ENCODE measurements around the gene SERGEF.

The SERGEF gene

DNA sequence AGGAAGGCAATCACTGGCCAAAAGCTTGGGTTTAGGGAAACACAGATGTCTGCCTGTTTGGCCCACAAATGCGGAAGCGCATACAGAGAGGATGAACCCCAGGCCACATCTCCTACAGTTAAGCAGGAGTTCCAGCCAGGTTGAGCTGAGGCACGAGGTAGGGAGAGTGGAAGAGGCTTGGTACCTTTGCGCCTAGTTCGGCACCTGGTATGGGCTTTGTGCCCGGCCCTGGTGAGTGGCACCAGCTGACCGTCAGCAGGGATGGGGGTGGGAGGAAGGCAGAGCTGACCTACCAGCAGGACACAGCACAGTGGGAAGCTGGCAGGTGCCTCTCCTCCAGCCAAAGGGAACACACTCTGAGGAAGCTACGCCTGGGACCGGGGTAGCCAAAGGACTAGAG is 220.7 kb downstream of the SERGEF start:
- no peaks in the 10 kb centered on the region for H3K4me1 Mint-ChIP-seq
- no peaks in the 10 kb centered on the region for H3K27me3 Mint-ChIP-seq
- H3K9me3 Mint-ChIP-seq, result no peaks in the 10 kb centered on the region
- no peak overlapping the region for H3K4me3 Mint-ChIP-seq
- H3K27ac Mint-ChIP-seq, result no peak overlapping the region
- H3K36me3 Mint-ChIP-seq, result peaks cover 12% of the 10 kb centered on the region

DNA sequence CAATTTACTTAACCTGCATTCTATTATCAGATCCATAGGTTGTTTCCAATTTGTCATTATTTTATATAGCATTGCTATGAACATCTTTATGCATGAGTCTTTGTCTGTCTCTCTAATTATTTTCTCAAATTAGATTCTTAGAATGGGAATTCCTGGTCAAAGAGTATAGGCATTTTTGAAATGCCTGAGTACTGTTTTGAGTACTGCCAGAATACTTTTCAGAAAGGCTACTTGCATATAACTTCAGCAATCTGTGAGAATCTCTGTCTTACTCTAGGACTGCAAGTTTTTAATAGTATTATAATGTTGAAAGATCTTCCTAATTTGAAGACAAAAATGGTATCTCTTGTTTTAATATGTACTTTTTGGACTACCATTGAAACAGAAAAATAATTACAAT is 221.7 kb downstream of the SERGEF start:
- Mint-ChIP-seq H3K4me1 (no peaks in the 10 kb centered on the region), H3K27ac (no peak overlapping the region), H3K9me3 (no peaks in the 10 kb centered on the region), H3K36me3 (peaks cover 12% of the 10 kb centered on the region), H3K4me3 (no peak overlapping the region), H3K27me3 (no peaks in the 10 kb centered on the region)

DNA sequence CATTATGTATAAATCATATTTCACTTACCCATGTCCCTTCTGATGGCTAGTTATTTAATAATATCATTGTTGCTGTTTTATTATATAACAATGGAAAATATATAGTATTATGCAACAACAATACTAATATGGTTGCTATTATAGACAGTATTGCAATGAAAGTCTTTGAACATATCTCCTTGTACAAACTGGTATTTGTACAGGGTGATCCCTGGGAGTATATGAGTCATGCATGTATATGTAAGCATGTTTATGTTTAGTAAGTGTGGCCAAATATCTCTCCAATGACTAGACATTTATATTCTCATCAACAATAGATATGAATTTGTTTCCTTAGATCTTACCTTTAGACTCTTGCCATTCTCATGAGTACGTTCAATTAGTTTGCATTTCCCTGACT is 222.4 kb downstream of the SERGEF start:
- Mint-ChIP-seq H3K4me1 (no peaks in the 10 kb centered on the region), H3K36me3 (peaks cover 12% of the 10 kb centered on the region), H3K27ac (no peak overlapping the region), H3K27me3 (no peaks in the 10 kb centered on the region), H3K9me3 (no peaks in the 10 kb centered on the region), H3K4me3 (no peak overlapping the region)

DNA sequence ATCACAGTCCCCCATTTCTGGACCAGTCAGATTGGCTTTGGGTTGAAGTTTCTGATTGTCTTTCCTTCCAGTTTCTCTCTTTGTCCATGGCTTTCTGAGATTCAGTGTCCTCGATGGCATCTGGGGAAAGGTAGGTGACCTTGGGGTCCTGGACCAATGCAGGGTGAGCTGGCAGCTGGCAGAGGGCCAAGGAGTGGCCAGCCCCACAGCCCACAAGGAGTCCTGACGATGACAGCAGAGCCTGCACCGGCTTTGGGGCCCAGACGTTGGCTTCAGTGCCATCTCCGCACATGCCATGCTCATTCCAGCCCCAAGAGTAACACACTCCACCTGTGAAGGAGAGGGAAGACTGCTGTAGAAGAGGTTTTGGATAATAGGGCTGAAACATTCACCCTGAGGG is 224.8 kb downstream of the SERGEF start:
- no peaks in the 10 kb centered on the region for H3K9me3 Mint-ChIP-seq
- no peak overlapping the region for H3K4me3 Mint-ChIP-seq
- H3K36me3 Mint-ChIP-seq, result peaks cover 12% of the 10 kb centered on the region
- no peaks in the 10 kb centered on the region for H3K4me1 Mint-ChIP-seq
- no peak overlapping the region for H3K27ac Mint-ChIP-seq
- no peaks in the 10 kb centered on the region for H3K27me3 Mint-ChIP-seq

DNA sequence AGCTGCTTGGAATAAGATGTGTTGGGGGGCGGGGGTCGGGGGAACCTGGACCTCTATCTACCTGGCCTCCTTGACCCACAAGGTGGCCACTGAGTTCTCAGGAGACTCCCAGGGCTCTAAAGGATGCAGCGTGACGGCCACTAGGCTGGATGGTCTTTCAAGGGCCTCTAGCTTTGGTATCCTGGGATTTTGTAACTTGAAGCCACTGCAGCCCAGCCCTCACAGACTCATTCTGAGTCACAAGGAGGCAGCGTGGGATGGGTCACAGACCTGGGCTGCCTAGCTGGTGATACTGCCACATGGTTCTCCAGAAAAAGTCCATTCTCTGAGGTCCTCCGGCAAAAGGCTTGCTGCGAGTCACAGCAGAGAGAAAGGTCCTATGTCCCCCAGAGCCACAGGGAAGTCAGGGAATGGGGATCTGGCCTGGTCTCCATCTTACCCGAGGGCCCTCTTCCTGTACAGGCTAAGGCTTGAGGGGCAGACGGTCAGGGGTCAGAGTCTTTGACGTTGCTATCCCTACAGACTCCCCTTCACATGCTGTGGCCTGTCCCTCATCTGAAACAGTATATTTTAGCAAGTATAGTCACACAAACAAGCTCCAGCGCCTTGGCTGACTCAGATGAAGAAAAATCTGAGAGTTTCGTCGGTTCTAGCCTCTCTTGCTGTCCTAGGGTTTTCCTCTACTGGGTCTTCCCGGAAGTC is 225.9 kb downstream of the SERGEF start:
- no peaks in the 10 kb centered on the region for H3K27me3 Mint-ChIP-seq
- H3K9me3 Mint-ChIP-seq, result no peaks in the 10 kb centered on the region
- H3K27ac Mint-ChIP-seq, result no peak overlapping the region
- peaks cover 12% of the 10 kb centered on the region for H3K36me3 Mint-ChIP-seq
- H3K4me1 Mint-ChIP-seq, result no peaks in the 10 kb centered on the region
- H3K4me3 Mint-ChIP-seq, result no peak overlapping the region

DNA sequence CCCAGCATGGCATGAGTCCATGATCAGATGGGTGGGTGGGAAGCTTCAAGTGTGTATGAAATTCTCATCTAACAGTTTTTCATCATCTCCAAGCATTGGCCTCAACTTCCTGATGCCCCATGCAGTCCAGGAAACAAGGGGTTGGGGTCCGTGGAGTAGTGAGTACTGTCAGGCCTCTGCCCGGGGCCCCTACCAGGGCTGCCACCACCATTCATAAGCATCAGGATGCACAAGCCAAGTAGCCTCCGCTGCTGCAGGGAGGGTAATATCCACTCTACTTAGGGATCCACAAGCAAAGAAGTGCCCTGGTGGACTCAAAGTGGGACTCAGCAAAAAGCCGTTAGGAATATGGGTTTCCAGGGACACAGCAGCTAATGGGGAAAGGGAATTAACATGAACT is 229.0 kb downstream of the SERGEF start:
- H3K27ac Mint-ChIP-seq, result no peak overlapping the region
- H3K27me3 Mint-ChIP-seq, result no peaks in the 10 kb centered on the region
- H3K36me3 Mint-ChIP-seq, result peaks cover 9% of the 10 kb centered on the region
- no peaks in the 10 kb centered on the region for H3K4me1 Mint-ChIP-seq
- H3K4me3 Mint-ChIP-seq, result no peak overlapping the region
- H3K9me3 Mint-ChIP-seq, result no peaks in the 10 kb centered on the region

DNA sequence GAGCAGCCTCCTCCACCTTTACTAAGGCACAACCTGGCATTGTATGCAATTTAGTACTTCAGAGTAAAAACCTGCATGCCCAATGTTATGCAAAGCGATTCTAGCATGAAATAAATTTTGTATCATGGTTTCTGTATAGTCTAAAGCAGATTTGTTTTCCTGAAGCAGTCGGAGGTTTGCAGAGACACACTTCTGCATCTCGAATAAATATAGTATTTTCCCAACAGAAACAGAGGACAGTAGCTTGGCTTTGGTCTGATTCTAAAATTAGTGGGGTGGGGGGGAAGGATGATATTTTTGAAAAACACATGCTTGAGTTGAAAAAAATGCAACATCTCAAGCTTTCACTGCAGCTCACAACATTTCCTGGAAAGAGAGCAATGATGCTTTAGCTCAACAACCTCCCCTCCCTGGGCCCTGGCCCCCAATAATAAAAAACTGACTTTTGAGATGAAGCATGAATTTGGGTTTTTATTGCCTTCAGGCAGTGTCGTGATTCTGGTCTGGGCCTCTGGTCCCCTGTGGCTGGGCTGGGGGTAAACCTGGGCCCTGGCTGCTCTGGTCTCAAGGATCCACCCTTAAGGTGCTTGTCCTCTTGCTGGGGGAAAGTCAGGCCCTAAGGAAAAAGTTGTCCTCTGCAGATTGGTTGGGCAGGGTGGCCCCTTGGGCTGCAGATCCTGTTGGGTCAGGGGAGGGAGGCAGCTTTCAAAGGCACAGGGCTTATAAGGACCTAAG is 230.1 kb downstream of the SERGEF start:
- Mint-ChIP-seq H3K27ac (no peak overlapping the region), H3K4me1 (no peaks in the 10 kb centered on the region), H3K36me3 (peaks cover 2% of the 10 kb centered on the region)

DNA sequence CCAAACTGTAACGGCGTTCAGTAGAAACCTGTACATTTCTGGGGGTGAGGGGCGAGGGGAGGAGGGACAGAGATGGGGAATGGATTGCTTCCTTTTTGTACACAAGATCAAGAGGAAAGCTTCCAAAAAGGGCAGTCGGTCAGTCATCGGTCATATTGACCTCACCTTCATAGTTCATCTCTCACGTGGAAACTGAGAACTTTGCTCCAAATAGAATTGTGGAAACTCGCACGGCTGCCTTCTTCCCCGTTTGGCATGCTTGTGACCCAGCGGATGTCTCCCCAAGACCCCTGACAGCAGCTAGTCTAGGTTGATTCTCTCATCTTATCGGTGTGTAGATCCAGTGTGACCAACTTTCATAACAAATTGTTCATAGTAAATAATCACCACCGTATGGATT is 230.7 kb downstream of the SERGEF start:
- Mint-ChIP-seq H3K36me3 (no peaks in the 10 kb centered on the region), H3K4me1 (no peaks in the 10 kb centered on the region), H3K27ac (no peak overlapping the region), H3K9me3 (no peaks in the 10 kb centered on the region), H3K27me3 (no peaks in the 10 kb centered on the region), H3K4me3 (no peak overlapping the region)

More for the DNA sequence above, 230.1 kb downstream of the SERGEF start:
- Mint-ChIP-seq H3K4me3 (no peak overlapping the region), H3K9me3 (no peaks in the 10 kb centered on the region), H3K27me3 (no peaks in the 10 kb centered on the region)

DNA sequence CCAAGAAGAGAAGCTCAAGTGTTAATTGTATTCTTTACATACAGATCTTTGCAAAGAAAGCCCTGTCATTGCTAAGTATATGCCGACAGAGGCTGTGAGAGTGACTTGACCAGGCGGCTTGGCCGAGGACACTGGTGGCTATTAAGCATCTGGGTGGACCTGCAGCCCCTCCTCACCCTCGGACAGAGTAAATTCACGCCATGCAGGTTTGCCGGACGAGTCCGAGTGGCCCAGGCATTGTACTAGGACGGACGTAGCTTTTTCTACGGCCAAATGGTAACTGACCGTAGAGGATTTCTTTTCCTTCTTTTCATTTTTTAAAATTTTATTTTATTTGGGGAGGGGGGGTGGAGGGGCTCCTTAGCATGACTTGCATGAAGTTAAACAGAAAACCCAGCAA is 231.2 kb downstream of the SERGEF start:
- H3K36me3 Mint-ChIP-seq, result no peaks in the 10 kb centered on the region
- no peaks in the 10 kb centered on the region for H3K4me1 Mint-ChIP-seq
- H3K27ac Mint-ChIP-seq, result no peak overlapping the region
- no peak overlapping the region for H3K4me3 Mint-ChIP-seq
- H3K27me3 Mint-ChIP-seq, result no peaks in the 10 kb centered on the region
- H3K9me3 Mint-ChIP-seq, result no peaks in the 10 kb centered on the region

DNA sequence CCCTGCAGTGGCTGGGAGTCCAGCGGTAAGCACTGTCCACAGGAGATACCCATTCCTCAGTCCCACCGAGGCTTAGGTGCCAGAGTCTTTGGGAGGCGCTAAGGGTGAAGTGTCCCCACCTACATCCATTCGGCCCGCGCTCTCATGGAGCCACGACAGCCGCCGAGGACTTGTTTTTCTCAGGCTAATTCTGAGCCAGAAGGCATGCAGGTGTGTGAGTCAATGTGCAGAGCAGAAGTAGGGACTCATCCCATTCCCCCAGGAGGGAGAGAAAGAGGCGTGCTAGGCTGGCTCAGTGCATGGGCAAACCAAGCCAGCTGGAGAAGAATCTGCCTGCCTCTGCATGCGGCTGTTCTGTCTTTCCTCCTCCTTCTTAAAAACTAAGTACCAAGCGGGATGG is 231.6 kb downstream of the SERGEF start:
- H3K4me1 Mint-ChIP-seq, result no peaks in the 10 kb centered on the region
- H3K27ac Mint-ChIP-seq, result no peak overlapping the region
- H3K27me3 Mint-ChIP-seq, result no peaks in the 10 kb centered on the region
- H3K9me3 Mint-ChIP-seq, result no peaks in the 10 kb centered on the region
- H3K36me3 Mint-ChIP-seq, result no peaks in the 10 kb centered on the region
- H3K4me3 Mint-ChIP-seq, result no peak overlapping the region

DNA sequence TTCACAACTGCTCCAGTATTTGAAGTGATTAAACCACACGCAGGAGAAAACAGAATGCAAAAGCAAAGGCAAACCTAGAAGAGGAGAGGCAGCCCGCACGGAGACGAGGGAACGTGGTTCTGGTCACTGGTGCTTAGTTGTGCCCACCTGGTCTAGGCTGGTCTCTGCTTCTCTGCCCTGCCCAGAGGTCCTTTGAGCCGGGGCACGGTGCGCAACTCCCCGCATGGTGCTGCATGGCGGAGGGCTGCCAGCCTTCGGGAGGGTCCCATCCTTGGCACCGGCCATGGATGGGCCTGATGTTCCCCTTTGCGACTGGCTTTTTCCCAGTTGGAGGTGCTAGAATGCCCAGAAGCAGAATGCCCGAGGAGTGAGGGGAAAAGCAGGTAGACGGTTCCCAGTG is 232.2 kb downstream of the SERGEF start:
- Mint-ChIP-seq H3K4me1 (no peaks in the 10 kb centered on the region), H3K36me3 (no peaks in the 10 kb centered on the region), H3K9me3 (no peaks in the 10 kb centered on the region), H3K27ac (no peak overlapping the region), H3K4me3 (no peak overlapping the region), H3K27me3 (no peaks in the 10 kb centered on the region)

DNA sequence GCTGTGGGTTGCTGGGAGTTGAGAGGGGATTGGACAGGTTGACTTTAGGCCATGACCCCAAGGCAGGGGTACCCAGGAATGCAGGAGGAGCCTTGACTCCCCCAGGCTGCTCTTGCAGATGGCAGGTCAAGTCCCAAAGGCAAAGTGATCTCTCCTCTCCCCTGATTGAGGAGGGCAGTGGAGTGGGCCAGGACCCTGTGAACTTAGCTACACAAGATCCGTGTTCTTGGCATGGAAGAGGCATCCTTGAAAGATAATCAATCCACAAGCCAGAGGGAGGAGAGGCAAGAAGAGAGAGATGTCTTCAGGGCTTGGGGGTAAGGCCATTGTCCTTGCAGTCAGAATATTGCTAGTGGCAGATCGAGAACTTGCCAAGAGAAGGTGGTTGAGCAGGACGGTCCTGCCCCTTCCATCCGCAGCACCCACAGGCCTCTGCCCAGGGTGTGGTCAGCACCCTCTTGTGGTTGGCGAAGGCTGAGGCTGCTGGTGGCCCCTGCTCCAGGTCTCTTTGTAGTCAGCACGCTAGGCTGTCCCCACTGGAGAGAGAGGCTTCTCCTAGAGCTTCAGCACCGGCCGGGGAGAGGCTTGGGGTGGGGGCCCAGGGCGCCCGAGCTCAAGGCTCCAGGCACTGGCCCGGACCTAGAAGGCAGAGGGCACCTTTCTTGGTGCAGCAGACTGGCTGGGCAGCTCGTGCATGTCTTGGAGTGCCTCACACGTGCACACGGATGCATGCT is 232.8 kb downstream of the SERGEF start:
- Mint-ChIP-seq H3K27ac (no peak overlapping the region), H3K27me3 (no peaks in the 10 kb centered on the region), H3K9me3 (no peaks in the 10 kb centered on the region), H3K4me1 (no peaks in the 10 kb centered on the region), H3K36me3 (no peaks in the 10 kb centered on the region), H3K4me3 (no peak overlapping the region)

DNA sequence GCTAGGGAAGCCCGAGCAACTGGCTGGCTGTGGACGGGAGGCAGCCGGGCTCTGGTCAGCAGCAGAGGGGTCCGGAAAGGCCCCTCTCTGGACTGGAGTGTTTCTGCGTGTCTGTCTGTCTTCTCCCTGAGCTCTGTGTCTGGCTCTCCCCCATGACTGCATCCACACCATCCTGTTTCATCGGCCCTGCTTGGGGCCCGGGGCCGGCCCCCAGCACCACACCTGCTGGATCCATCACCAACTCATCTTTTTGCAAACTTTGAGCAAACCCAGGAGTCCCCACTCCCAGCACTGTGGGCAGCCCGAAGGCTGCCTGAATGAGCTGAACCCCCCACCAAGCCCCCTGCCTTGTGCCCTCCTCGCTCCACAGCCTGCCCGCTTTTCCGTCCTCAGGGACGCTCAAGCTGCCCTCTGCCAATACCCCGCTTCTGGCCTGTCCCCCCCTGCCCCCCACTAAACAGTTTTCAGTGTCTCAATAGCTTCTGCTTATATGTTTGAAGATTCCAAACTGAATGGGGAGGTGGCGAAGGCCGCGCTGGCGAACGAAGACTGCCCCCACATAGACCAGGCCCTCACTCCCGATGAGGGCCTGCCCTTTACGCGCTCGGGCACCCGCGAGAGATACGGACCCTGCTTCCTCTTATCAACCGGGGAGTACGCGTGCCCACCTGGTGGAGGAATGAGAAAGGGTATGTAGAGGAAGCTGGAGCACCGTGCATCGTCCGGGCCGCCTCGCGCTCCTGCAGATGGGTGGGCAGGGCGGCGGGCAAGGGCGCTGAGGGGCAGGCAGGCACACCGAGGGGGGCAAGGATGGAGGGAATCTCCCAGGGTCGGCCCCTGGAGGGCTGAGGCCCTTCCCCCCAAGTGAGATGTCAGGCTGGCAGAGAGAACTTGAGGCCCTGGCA is 233.6 kb downstream of the SERGEF start:
- H3K36me3 Mint-ChIP-seq, result no peaks in the 10 kb centered on the region
- no peaks in the 10 kb centered on the region for H3K27me3 Mint-ChIP-seq
- H3K9me3 Mint-ChIP-seq, result no peaks in the 10 kb centered on the region
- no peak overlapping the region for H3K27ac Mint-ChIP-seq
- H3K4me1 Mint-ChIP-seq, result no peaks in the 10 kb centered on the region
- no peak overlapping the region for H3K4me3 Mint-ChIP-seq

DNA sequence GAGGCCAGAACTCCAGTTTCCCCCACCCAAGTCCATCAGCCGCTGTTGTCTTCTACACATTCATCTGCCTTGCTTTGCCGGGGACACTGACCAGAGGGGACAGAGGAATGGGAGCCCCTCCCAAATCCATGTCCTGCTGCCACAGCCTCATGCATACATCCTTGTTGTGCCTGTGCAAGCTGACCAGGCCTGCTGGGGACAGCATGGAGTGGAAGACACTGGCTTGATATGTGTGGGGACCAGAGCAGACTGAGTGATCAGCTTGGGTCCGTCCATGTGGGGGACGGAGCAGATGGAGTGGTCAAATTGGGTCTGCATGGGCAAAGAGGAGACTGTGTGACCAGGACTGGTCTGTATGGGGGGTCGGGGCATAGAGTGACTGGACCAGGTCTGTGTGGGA is 234.5 kb downstream of the SERGEF start:
- Mint-ChIP-seq H3K36me3 (no peaks in the 10 kb centered on the region), H3K4me3 (no peak overlapping the region), H3K9me3 (no peaks in the 10 kb centered on the region), H3K27ac (no peak overlapping the region), H3K27me3 (no peaks in the 10 kb centered on the region), H3K4me1 (no peaks in the 10 kb centered on the region)

DNA sequence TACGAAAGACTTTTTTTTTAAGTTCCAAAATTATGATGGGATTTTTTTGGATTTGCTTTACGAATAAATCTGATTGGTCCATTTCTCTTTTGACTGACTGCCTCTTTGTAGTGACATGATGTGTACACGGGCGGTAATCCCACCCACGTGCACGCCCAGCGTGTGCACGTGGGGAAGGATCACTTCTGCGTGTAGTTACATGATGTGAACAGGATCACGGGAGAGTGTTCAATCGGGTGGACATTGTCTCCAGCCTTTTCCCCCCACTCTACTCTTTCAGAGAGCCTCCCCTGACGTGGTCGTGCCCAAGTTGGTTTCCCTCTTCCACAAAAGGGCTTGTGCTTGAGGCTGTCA is 235.1 kb downstream of the SERGEF start:
- Mint-ChIP-seq H3K4me3 (no peak overlapping the region), H3K9me3 (no peaks in the 10 kb centered on the region), H3K36me3 (no peaks in the 10 kb centered on the region), H3K27me3 (no peaks in the 10 kb centered on the region), H3K27ac (no peak overlapping the region), H3K4me1 (no peaks in the 10 kb centered on the region)
